T1000 (cell line): Measurements from ENCODE around the gene EEFSEC.

ENCODE experiments used
- DNase-seq: peaks from one replicate; lab custom pipeline; 2025; ENCODE audit warnings: mixed read lengths; lab: John Stamatoyannopoulos, UW

Gene EEFSEC

DNA sequence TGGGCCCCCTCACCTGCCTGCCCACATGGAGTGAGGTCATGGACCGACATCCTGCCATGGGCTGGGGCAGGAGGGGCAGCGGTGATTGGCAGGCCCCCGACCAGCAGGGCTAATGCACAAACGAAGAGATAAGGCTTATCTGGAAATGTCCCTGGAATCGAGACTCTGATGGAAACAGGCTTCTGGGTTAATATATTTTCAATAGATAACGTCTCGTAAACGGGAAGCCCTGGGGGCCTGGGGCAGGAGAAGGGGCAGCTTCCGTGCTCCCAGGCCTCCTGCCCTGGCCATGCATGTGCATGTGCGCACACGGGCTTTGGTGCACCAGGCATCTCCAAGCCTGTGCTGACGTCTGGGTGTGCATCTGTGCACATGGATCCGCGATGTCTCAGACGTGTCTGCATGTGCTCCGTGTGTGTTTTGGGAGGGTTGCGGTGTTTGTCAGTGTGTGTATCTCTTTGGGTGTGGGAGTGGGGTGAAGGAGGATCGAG lies 258.3 kb downstream of the EEFSEC start:
- no peak for DNase-seq

DNA sequence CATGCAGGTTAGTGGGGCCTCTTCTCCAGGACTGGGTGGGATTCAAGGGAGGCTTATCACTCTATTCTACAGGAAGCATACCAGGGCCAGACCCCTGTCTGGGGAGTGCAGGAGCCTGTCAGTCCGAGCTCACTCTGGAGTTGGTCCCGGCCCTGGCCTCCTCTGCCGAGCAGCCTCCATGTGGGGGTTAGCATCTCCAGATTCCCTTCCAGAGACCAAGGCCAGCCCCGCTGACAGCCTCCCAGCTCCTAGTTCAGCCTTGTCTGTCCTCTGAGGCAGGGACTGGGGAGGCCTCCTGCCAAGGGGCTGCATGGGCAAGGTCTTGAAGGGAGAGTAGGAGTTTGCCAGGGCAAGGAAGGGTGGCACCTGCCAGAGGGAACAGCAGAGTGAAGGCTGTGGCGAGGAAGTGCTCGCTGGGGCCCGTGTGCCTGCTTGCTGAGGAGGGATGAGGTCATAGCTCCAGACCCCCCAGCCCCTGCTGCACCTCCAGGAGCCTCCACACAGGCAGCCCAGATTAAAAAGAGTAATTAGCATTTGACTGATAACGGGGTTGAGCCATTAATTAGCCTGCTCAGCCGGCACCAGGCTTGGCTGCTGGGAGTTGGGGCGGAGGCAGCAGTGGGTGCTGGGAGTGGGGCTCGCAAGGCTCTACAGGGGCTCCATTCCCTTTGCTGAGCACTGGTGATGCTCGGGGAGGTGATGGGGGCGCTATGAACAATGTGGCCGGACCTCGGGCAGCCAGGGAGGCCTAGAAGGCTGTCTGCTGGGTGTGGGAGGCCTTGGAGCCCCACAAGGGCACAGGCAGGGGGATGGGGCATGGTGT lies 259.1 kb downstream of the EEFSEC start:
- DNase-seq, result no peak

DNA sequence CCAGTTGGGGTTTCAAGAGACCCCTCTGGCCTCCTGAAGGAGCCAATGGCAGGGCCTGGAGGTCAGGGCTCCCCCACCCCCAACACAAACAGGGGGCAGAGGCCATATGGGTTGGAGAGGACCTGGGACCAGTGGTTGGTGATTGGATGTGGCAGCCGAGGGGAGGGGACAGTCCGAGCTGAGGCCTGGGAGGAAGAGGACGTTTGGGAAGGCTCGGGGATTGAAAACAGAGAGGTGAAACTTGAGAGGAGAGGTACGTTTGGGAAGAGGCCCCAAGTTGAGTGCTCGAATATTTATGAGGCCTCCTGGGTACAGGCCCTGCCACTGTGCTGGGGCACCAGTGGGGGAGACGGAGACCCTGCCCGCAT lies 259.7 kb downstream of the EEFSEC start:
- DNase-seq, result no peak

DNA sequence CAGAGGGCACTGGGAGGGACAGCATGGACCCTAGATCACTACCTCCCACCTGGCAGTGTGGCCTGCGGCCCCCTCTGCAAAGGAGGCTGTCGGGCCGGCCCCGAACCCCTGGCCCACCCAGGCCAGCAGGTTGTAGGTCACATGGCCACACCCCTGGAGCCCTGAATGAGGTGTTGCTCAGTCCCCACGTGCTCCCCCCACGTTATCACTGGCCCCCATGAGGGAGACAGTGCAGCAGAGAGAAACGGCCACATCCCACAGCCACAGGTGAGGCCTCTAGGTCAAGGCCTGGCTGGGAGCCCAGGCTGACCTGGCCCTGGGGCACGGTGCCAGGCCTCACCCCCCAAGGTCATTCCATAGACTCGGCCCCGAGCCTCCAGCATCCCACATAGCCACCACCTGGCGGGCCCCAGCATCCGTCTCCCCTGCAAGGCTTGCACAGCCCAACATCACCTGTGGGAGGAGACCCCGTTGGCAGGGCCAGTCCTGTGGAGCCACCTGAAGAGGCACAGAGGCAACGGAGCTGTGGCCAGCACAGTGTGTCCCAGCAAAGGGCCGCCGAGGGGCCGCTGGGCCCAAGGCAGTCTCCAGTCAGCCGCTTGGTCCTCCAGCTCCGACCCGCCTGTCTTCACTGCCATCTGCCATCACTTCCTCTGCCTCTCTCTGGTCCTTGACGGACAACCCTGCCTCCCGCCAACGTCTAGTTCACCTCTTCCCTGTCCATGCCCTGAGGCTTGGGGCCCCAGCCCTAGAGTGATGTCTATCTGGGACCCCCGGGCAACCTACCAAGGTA lies 260.3 kb downstream of the EEFSEC start:
- no peak for DNase-seq

DNA sequence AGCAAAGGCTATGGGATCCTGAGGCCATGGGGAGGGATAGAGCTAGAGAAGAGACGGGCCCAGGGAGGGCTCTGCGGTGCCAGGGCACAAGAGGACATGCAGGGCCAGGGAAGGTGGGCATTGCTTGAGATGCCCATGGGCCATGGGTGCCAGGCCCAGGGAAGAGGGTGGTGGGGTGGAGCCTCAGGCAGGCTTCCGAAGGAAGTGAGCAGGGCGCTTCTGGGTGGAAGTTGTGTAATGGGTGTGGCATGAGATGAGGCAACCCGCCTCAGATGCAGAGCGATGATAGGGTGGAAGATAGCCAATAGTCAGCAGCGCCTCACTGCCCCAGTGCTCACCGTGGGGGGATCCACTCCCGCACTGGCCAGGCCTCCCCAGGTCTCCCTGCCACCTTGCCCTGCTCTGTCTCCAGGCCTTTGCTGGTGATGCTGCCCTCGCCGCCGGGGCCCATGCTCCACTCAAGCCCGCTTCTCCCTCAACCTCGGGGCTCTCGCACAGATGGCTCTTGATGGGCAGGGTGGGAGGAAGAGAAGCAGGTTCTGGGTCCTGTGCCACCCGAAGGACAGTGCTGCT lies 262.0 kb downstream of the EEFSEC start:
- DNase-seq, result no peak

DNA sequence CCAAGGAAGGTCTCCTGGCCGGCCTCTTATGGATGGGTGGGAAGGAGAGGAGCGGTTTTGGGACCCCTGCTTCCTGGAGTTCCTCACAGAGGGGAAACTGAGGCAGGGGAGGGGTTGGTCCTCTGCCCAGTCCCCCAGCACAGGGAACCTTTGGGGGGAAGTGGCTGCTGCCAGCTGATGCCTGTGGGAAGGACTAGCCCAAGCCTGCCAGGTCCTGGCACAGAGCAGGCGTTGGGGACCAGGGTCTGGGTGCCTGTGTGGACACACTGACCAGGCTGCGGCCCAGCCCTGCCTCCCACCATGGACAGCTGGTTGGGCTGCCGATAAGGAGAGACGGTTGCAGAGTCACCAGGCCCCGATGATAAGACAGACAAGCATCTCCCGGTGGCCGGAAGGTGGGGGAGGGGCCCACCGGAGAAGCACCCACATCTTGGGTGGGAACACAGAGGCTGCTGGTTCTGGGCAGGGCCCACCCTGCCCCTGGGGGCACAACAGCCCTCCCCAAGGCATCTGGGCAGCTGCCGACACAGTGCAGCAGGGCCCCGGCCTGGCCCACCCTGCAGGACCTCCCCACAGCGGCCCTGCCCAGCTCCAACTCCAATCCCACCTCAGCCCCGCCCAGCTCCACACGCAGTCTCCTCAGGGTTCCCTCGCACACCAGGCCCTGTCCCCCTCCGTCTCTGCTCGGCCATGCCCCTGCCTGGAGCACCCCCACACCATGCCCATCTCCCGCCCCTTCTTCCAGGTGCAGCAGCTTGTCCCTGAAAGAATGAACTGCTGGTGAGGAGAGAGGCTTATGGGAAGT lies 262.7 kb downstream of the EEFSEC start:
- DNase-seq, result no peak

DNA sequence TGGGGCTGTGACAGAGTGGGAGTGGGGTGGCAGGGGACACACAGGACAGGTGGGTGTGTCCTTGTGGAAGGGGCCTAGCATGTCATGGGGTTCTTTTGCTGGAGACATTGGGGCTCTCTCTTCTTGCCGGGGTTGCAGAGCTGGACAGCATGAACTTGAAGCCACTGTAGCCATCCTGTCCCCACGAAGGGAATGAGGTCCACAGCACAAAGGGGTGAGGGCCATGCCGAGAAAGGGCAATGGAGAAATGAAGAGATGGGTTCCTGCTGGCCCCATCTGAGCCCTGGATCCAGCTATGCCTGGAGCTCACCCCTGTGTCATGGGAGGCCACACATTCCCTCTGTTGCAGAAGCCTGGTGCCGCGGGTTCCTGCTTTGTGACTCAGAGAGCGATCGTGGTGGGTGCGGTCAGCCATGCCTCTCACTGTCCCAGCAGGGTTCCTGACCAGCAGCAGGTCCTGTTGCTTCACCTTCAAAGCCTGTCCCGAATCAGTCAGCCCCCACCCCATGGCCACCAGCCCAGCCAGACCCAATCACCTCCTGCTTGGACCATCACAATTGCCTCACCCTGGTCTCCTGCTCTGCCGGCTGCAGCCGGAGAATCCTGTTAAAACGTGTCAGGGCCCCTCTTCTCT lies 263.4 kb downstream of the EEFSEC start:
- peak; percentile 80 for DNase-seq

DNA sequence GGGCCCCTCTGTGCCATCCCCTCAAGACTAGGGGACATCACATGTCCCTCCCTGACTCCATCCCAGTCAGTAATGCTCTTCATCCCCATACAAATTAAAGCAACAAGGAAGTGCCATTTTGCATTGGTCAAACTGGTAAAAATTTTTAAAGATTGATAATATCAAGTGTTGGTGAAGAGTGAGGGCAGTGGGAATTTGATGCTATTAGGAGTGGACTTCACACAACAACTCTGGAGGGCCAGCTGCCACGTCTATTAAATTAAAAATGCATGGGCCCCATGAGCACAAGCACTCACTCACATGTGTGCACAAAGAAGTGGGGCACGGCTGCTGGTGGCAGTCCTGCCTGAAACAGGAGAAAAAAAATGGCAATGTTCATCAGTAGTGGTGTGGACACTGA lies 265.6 kb downstream of the EEFSEC start:
- DNase-seq, result no peak

DNA sequence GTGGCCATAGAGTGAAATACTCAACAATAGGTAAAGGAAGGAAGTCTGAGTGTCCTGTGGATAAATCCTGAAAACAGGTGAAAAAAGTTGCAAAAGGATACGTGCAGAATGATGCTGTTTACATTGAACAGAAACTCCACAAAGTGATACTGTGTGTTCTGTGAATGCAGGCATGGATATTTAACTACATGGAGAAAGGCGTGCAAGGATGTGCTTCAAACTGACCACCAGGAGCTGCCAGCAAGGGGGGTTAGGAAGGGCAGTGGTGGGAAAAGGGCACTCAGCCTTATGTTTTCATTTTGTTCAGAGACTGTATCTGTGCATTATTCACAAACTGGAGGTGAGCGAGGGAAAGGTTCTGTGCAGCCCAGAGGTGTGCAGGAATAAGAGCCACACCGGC lies 266.0 kb downstream of the EEFSEC start:
- no peak for DNase-seq

DNA sequence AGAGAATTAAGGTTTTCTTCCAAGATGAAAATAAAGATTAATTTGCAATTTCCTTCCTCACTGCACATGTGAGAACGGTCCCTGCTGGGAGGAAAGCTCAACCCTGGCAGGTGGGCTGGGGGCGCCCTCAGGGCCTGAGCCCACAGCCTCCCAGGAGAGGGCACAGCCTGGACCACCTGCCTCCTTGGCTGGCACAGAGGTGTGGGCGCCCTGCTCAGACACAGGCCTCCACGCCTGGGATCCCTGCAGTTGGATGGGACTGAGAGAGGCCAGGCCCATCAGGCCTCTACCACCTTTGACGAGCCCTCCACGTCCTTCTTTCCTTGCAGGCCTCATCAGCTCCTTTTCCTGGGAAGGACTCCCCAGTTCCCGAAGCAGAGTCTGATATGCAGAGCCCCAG lies 267.0 kb downstream of the EEFSEC start:
- no peak for DNase-seq

DNA sequence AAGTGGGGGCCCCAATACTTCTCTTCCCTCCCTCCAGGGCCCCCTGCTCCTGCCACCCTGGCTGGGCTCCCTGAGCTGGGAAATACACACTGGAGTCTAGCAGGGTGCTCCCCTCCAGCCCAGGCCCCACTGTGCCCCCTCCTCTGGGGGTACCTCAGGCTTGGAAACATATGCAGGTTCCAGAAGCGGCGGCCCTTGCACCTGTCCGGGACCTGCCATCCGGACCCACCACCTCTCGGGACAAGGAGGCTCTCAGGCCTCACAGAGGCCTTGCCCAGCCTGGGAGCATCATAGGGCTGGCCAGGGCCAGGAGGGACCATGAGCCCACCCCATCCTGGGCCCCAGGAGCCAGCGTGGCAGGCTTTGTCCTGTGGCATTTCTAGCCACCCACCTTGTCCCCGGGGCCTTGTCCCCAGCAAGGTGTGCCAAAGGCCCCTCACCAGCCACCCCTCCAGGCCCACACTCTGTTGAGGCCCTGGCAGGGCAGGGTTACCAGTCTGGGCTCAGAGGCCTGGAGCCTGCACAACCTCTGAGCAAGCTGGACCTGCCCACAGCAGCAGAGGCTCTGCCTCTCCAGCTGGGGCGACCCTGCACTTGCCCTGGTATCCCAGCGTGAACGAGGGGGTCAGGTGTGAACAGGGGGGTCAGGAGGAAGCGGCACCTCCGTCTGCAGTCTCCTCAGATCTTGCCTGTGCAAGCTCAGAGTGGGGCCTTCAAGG lies 267.6 kb downstream of the EEFSEC start:
- DNase-seq, result no peak

DNA sequence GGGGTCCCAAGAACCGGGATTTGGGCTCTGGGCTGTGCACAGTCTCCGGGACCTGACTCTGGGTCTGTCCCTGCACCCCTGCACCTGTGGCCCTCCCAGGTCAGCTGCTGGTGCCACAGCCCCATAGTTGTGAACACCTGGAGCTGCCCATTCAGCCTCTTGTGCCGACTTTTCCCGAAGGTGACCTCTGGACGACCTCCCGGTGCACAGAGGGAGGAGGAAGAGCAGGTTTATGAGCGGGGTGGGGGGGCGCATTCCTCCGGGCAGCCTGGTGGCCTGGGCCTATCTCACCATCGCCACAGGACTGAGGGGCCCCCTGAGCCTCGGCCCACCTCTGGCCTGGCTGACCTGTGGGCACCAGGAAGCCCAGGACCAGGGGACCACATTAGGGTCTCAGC lies 268.2 kb downstream of the EEFSEC start:
- no peak for DNase-seq

DNA sequence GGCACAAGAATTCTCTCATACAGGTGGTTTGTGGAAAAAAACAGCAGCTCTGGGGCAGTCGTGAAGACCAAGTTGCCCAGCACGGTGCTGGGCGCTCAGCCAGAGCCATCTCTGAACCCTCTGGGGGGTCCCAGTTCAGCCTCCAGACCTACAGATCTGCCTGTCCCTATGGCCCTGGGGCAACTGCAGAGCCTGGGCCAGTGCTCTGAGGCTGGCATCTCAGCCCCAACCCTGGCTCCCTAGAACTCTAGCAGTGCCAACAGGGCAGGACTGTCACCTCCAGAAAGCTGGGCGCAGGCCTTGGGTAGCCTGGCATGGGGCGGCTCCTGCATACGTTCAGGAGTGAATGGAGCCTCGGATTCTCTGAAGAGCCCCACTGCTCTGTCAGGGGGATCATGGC lies 268.7 kb downstream of the EEFSEC start:
- DNase-seq, result no peak

DNA sequence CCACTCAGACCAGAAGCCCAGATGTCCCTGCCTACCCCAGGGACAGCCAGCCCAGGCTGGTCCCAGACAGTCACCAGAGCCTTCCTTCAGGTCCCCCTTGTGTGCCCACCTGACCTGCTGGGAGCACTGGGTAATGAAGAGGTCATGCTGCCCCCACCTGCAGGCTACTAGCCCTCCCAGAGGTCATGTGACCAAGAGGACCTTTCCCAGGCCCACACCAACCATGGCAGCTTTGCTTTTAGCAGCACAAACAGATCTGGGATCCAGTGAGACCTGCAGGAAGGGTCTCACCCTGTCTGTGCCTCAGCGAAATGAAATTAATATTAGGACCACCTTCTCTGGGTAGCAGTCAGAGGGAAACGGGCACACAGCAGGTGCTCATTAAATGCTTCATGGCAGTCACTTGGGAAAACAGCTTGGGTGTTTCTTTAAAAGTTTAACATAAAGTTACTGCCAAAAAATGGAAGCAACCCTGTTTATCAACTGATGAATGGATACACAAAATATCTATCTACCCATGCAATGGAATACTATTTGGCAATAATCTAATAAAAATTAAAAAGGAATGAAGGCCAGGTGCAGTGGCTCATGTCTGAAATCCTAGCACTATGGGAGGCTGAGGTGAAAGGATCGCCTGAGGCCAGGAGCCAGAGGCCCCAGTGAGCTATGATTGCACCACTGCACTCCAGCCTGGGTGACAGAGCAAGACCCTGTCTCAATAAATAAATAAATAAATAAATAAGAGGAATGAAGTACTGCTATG lies 269.7 kb downstream of the EEFSEC start:
- DNase-seq, result no peak

DNA sequence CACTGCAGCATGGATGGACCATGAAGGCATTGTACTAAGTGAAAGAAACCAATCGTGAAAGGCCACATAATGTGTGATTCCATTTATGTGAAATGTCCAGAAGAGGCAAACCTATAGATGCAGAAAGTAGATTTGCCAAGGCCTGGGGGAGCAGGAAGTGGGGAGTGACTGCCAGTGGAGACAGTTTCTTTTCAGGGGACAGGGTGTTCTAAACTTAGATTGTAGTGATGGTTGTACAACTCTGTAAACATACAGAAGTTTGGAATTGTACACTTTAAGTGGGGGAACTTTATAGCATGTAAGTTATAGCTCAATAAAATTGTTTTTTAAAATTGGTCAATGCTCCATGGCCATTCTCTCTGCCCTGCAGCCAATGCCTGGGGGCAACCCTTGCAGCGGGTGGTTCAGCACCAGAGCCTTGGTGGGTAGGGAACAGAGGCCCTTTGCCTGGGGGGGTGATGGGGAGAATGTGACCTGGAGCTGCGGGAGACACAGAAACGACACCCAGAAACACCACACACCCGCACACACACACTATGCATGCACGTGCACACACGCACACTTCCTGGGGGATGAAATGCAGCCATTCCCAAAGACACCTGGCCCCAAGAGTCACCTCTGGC lies 270.4 kb downstream of the EEFSEC start:
- DNase-seq, result no peak

DNA sequence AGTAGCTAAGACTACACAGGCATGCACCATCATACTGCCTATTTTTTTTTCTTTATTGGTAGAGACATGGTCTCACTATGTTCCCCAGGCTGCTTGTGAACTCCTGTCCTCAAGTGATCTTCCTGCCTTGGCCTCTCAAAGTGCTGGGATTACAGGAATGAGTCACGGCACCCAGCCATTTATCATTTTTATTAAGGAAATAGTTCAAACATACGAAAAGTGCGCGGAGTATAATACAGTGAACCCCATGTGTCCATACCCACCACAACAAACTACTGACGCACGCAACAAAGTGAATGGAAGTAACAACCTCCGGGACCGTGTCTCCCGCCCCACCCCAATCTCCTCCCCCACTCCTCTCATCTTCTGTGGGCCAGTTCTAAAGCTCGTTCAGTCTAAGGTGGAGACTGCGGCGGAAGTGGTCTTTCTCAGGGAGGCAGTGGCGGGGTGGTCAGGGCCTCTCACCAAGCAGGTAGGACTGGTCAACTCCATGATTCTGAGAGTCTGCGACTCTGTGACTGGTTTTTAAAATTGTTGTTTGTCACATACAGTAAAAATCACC lies 271.3 kb downstream of the EEFSEC start:
- no peak for DNase-seq

DNA sequence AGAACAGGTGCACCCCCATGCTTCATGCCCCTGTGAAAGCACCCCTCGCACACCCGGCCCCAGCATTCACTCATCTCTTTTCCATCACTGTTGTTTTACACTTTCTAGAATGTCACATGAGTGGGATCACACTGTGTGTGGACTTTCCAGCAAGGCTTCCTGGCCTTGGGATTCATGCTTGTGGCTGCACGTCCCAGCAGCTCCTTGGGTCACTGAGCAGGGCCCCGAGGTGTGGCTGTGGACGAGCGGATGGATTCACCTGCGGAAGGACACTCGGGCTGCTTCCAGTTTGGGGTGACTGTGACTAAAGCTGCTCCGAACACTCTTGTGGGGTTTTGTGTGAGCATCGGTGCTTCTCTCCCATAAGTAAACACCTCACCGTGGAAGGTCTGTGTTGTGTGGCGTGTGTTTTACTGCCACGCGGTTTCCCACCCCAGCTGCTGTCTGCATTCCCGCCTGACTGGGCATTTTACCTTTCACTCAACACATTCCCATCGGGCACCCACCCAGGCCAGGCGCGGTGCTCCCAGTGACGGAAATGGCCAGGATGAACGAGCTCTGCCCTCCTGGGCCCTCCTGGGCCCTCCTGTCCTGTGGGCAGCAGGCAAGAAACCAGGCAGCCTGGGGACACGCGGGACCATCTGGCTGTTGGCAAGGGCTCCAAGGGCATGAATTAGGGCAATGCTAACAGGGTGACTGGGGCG lies 272.0 kb downstream of the EEFSEC start:
- DNase-seq, result no peak

DNA sequence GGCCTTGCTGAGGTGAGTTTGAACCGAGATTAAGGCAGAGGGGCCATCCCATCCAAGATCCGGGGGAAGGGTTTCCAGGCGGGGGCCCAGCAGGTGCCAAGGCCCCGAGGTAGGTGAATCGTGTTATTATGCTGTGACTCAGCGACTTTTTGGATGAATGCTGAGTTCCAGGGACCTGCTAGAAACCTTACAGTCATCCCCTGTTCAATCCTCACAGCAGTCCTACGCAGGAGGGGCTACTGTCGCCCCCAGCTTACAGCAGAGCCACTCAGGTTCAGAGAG lies 272.5 kb downstream of the EEFSEC start:
- DNase-seq, result no peak
